ENCODE data around the gene ATP2C2. TPM values are rescaled to one million over a fixed set of nuclear protein-coding genes. Genes with fewer than 3 reads are reported as not detected.

The ATP2C2 gene
- total RNA-seq, 2 experiments from 2014 or later = not detected

GRCh38 chr16:84436196-84436595 is 67.9 kb downstream of the ATP2C2 start:
- DNase-seq (no peak), ATAC-seq (ENCODE audit: poor library complexity) (no peak)
- Histone ChIP-seq H3K27ac (ENCODE audit: low read depth in 1 of 2, low read length in 2 of 2) (no peak overlapping the region), H3K9me3 (ENCODE audit: control insufficient read depth in 1 of 2, insufficient read depth in 1 of 2, low read length in 2 of 2) (no peaks in the 10 kb centered on the region), H3K4me3 (ENCODE audit: low read length) (no peak overlapping the region), H3K27me3 (ENCODE audit: control insufficient read depth in 1 of 2, insufficient read depth in 2 of 2, low read length in 2 of 2) (no peaks in the 10 kb centered on the region), H3K4me1 (ENCODE audit: insufficient read depth, low read length) (no peaks in the 10 kb centered on the region), H3K36me3 (ENCODE audit: insufficient read depth, low read length) (no peaks in the 10 kb centered on the region)
- Mint-ChIP-seq H3K9me3 (no peaks in the 10 kb centered on the region), H3K4me3 (no peak overlapping the region), H3K36me3 (ENCODE audit: low read depth) (no peaks in the 10 kb centered on the region), H3K27me3 (no peaks in the 10 kb centered on the region), H3K27ac (no peak overlapping the region), H3K4me1 (ENCODE audit: low read depth) (no peaks in the 10 kb centered on the region)
- CTCF ChIA-PET = no interaction called here
- intact Hi-C loops (cut with DNase I, micrococcal nuclease) = no loop called here
- no peak for TF ChIP-seq CTCF (IDR thresholded peaks at IDR 0.05)
- POLR2A ChIA-PET = no interaction called here

DNA sequence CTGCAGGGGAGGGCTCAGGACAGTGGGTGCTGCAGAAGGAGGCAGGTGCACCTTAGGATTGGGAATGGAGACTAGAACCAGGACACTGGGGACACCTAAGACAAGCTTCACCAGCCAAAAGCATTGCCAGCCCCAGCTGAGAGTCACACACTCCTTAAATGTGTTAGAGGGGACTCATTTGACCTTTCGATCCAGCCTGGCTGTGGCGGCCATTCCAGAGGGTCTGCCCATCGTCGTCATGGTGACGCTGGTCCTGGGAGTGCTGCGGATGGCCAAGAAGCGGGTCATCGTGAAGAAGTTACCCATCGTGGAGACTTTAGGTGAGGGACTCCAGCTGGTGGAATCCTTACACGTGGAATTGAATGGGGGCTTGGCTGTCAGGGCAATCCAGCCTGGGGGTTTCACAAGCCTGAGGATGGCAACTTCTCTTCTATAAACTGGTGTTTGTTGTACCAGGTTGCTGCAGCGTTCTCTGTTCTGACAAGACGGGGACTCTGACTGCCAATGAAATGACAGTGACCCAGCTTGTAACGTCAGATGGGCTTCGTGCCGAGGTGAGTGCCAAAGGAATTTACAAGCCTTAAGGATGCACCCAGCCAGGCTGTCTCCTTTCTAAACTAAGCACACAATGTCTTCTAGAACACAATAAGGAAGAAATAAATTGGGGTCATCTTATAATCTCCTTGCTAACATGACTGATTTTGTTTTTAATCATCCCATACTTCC is 70.8 kb downstream of the ATP2C2 start:
- no peak for ATAC-seq (ENCODE audit: poor library complexity)
- no peak for DNase-seq
- Histone ChIP-seq H3K36me3 (ENCODE audit: insufficient read depth, low read length) (no peaks in the 10 kb centered on the region), H3K9me3 (ENCODE audit: control insufficient read depth in 1 of 2, insufficient read depth in 1 of 2, low read length in 2 of 2) (no peaks in the 10 kb centered on the region), H3K27ac (ENCODE audit: low read depth in 1 of 2, low read length in 2 of 2) (no peak overlapping the region), H3K27me3 (ENCODE audit: control insufficient read depth in 1 of 2, insufficient read depth in 2 of 2, low read length in 2 of 2) (peaks cover 7 to 13% of the 10 kb centered on the region in 2 experiments), H3K4me3 (ENCODE audit: low read length) (no peak overlapping the region), H3K4me1 (ENCODE audit: insufficient read depth, low read length) (no peaks in the 10 kb centered on the region)
- CTCF ChIA-PET = no interaction called here
- H3K4me1 Mint-ChIP-seq (ENCODE audit: low read depth) = no peaks in the 10 kb centered on the region
- TF ChIP-seq CTCF (IDR thresholded peaks at IDR 0.05) = no peak
- no peak overlapping the region for H3K27ac Mint-ChIP-seq
- no peaks in the 10 kb centered on the region for H3K36me3 Mint-ChIP-seq (ENCODE audit: low read depth)
- no peak overlapping the region for H3K4me3 Mint-ChIP-seq
- peaks cover 17% of the 10 kb centered on the region for H3K27me3 Mint-ChIP-seq
- POLR2A ChIA-PET = no interaction called here
- H3K9me3 Mint-ChIP-seq = no peaks in the 10 kb centered on the region
- intact Hi-C loops (cut with DNase I, micrococcal nuclease) = no loop called here

GRCh38 chr16:84442416-84443145 is 74.2 kb downstream of the ATP2C2 start:
- no peaks in the 10 kb centered on the region for H3K4me1 ChIP-seq (ENCODE audit: insufficient read depth, low read length)
- no peak for ATAC-seq (ENCODE audit: poor library complexity)
- POLR2A ChIA-PET = no interaction called here
- no peaks in the 10 kb centered on the region for H3K9me3 ChIP-seq (ENCODE audit: control insufficient read depth in 1 of 2, insufficient read depth in 1 of 2, low read length in 2 of 2)
- Mint-ChIP-seq H3K27ac (no peak overlapping the region), H3K9me3 (no peaks in the 10 kb centered on the region), H3K27me3 (peaks cover 17% of the 10 kb centered on the region), H3K4me1 (ENCODE audit: low read depth) (no peaks in the 10 kb centered on the region), H3K4me3 (no peak overlapping the region), H3K36me3 (ENCODE audit: low read depth) (no peaks in the 10 kb centered on the region)
- no peak overlapping the region for H3K27ac ChIP-seq (ENCODE audit: low read depth in 1 of 2, low read length in 2 of 2)
- DNase-seq = no peak
- intact Hi-C loops (cut with DNase I, micrococcal nuclease) = no loop called here
- TF ChIP-seq CTCF (IDR thresholded peaks at IDR 0.05) = no peak
- H3K27me3 ChIP-seq (ENCODE audit: control insufficient read depth in 1 of 2, insufficient read depth in 2 of 2, low read length in 2 of 2) = peaks cover 7 to 21% of the 10 kb centered on the region in 2 experiments
- no peak overlapping the region for H3K4me3 ChIP-seq (ENCODE audit: low read length)
- no peaks in the 10 kb centered on the region for H3K36me3 ChIP-seq (ENCODE audit: insufficient read depth, low read length)
- CTCF ChIA-PET = no interaction called here

Data from CD4-positive, alpha-beta T cell (primary cell).